GM12872 (cell line): Measurements from ENCODE around the gene ZNF709.
A peak's percentile ranks its signal among the peaks of the same experiment; 100 is the strongest.

Experiments
- TF ChIP-seq, protein P1 (sequence below): IDR thresholded peaks from 3 replicates; pipeline ENCODE4 v1.5.1; 2011; ENCODE audit warnings: low read depth, mild to moderate bottlenecking, low read length, moderate library complexity; ENCODE audit not compliant: insufficient read depth

The ZNF709 gene

DNA sequence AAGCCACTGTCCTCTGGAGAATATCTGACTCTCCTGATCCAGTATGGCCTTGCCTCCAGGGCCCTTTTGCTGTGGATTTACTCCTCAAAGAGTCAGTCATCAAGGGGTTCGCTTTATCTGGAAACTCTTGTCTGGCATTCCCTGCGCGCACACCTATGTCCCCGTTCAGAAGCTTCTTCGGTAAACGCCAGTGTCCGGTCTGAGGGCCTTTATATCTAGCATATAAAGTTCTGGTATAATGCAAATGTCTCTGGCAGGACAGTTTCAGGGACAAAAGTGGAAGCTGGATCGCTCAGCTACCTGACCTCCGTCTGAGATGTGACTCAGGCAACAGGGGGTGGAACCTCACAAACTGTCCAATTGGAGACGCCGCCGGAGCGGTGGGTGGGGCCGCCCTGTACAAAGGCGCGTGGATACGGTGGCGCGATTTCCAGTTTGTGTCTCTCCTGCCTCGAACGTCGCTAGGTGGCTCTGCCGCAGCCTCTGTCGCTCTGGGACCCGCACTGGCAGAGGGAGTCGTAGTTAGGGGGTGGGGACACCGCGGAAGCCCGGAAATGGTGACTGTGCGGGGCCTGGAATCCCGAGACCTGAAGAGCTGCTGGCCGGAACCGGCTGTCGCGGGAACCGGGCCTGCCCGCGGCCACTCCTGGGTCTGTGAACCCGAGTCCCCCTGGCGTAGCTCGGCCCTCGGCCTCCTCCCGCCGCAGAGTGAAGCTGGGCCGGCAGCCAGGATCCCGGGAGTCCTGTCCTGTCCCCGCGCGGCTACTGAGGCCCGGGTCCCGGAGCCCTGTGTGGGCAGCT lies 10.6 kb upstream of the ZNF709 start:
- TF ChIP-seq, protein P1, sequence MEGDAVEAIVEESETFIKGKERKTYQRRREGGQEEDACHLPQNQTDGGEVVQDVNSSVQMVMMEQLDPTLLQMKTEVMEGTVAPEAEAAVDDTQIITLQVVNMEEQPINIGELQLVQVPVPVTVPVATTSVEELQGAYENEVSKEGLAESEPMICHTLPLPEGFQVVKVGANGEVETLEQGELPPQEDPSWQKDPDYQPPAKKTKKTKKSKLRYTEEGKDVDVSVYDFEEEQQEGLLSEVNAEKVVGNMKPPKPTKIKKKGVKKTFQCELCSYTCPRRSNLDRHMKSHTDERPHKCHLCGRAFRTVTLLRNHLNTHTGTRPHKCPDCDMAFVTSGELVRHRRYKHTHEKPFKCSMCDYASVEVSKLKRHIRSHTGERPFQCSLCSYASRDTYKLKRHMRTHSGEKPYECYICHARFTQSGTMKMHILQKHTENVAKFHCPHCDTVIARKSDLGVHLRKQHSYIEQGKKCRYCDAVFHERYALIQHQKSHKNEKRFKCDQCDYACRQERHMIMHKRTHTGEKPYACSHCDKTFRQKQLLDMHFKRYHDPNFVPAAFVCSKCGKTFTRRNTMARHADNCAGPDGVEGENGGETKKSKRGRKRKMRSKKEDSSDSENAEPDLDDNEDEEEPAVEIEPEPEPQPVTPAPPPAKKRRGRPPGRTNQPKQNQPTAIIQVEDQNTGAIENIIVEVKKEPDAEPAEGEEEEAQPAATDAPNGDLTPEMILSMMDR: peak; percentile 53

DNA sequence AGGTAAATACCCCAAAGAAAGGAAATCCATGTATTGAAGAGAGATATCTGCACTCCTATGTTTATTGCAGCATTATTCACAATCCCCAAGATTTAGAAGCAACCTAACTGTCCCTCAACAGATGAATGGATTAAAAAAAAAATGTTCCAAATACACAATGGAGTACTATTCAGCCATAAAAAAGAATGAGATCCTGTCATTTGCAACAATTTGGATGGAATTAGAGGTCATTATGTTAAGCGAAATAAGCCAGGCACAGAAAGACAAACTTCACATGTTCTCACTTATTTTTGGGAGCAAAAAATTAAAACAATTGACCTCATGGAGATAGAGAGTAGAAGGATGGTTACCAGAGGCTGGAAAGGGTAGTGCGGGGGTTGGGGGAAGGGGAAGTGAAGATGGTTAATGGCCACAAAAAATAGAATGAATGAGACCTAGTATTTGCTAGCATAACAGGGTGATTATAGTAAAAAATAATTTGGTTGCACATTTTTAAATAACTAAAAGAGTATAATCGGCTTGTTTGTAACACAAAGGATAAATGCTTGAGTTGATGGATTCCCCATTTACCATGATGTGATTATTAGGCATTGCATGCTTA lies 9.7 kb upstream of the ZNF709 start:
- TF ChIP-seq, protein P1: no peak

DNA sequence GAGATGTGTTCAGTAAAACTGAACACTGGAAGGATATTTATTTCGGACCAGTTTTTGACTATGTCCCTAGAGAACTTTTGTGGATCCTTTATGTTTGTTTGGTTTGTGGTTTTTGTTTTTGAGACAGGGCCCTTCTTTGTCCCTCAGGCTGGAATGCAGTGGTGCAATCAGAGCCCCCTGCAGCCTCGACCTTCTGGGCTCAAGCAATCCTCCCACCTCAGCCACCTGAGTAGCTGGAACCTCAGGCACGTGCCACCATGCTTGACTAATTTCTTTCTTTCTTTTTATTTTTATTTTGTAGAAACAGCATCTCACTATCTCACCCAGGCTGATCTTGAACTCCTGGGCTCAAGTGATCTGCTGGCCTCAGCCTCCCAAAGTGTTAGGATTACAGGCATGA lies 955 bp upstream of the ZNF709 start:
- TF ChIP-seq, protein P1: no peak

DNA sequence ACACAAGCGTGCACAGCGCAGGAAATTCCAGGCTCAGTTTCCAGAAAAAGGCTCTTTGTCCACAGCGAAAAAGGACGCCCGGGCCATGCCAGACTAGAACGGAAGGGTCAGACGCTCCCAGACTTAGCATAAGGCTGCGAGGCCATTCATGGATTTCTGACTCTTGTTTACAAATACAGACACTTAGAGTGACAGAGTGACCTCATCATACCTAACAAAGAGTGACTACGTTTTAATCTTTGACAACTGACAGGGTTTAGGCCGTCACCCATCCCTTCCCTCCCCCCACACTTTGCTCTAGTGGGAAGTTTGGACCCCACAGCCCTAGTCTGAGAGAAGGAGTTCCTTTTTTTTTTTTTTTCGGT lies 418 bp upstream of the ZNF709 start:
- TF ChIP-seq, protein P1: no peak

DNA sequence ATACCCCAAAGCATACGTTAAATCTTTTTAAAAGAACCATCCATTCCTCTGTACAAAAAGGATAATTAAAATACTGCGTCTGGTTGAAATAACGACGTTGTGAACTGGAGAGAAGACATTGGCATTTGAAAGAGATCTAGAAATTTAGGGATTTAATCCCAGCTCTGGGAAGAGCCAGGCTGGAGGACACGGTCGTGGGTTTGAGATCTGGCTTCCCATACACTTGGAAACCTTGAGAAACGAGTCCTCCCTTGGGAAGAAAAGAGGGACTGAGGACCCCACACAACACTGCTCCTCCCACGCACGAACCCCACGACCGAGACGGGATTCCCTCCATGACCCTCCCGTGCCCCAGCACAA lies 625 bp downstream of the ZNF709 start:
- TF ChIP-seq, protein P1: no peak

DNA sequence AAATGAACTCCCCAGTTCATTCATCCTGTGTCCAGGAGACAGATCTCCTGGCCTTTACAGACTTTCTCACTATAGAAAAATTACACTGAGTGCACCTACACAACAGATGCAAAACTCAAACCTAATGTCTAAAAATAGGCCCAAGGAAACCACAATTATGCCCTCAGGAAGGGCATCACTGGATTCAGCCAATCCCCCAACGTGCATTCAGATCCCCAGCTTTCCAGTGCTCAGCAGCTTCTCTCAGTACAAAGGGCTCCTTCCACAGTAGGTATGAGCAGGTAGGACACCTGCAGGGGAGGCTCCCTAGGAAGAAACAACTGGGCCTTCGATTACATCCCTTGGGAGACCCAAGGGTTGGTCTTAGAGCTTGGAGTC lies 2.1 kb downstream of the ZNF709 start:
- TF ChIP-seq, protein P1: no peak

DNA sequence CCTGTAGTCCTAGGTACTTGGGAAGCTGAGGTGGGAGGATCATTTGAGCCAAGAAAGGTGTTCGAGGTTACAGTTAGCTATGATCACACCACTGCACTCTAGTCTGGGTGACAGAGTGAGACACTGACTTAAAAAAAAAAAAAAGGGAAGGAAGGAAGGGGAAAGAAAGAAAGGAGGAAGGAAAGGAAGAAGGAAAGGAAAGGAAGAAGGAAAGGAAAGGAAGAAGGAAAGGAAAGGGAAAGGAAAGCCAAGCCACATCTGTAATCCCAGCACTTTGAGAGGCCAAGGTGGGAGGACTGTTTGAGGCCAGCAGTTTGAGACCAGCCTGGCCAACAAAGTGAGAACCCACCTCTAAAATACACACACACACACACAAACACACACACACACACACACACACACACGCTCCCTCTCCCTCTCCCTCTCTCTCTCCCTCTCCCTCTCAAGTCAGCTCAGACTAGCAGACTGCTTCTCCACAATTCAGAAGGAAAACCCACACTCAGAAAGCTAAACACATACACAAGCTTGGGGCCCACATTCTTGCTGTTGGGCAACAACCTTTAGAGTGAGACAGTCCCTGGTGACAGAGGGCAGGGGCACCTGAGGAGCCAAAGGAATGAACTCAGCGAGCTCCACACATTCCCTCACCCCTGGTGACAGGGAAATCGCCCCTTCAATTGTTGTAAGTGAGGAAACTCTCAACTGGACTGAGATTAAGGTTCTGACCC lies 2.7 kb downstream of the ZNF709 start:
- TF ChIP-seq, protein P1: no peak
